Inferior parietal cortex (tissue), 1 donor: ENCODE results near the gene POLG2.
"Not testable (repeated sequence)": the region's sequence is repeated elsewhere in the genome, so short reads cannot be mapped to it uniquely, and the experiment has no call there.

Experiments used
- DNase-seq: peaks from one replicate; pipeline ENCODE4 v3.0.0-alpha.2; 2016; ENCODE audit errors: extremely low spot score

Gene POLG2

GRCh38 chr17:64441772-64442540 lies 54.9 kb downstream of the POLG2 start:
- no peak for DNase-seq

- no peak for DNase-seq
Measured at GRCh38 chr17:64439956-64440355, 56.9 kb downstream of the POLG2 start.

- DNase-seq: not testable (repeated sequence)
Measured at GRCh38 chr17:64439521-64439920, 57.3 kb downstream of the POLG2 start.

- no peak for DNase-seq
Measured at GRCh38 chr17:64437944-64438525, 58.8 kb downstream of the POLG2 start.

GRCh38 chr17:64431534-64431933 lies 65.3 kb downstream of the POLG2 start:
- no peak for DNase-seq

- DNase-seq: not testable (repeated sequence)
Measured at GRCh38 chr17:64430036-64430435, 66.8 kb downstream of the POLG2 start.

GRCh38 chr17:64428406-64428805 lies 68.4 kb downstream of the POLG2 start:
- DNase-seq: no peak
